ENCODE results near the gene RPUSD1. TPM values are rescaled to one million over a fixed set of nuclear protein-coding genes. Genes with fewer than 3 reads are reported as not detected.

The RPUSD1 gene
- polyA plus RNA-seq, 2 of the 4 experiments (the other 2 are of a cell fraction): 10.6 to 29.3 TPM

- TF ChIP-seq HMGXB4 (CRISPR knock-in tag; IDR thresholded peaks at IDR 0.05; ENCODE audit: borderline replicate concordance) (no peak), EHF (CRISPR knock-in tag; IDR thresholded peaks at IDR 0.05) (no peak), RFX5 (IDR thresholded peaks at IDR 0.05) (no peak), TP53 (CRISPR knock-in tag; IDR thresholded peaks at IDR 0.05) (no peak), MAZ (IDR thresholded peaks at IDR 0.05; ENCODE audit: borderline replicate concordance, low read depth, low read length) (no peak), BHLHE40 (IDR thresholded peaks at IDR 0.05; ENCODE audit: low read depth, low read length) (no peak), RNF2 (IDR thresholded peaks at IDR 0.05; ENCODE audit: borderline replicate concordance, low read depth) (no peak), CTCF (IDR thresholded peaks at IDR 0.05) (no peak), FOSB (CRISPR knock-in tag; IDR thresholded peaks at IDR 0.05) (no peak)
Observed at GRCh38 chr16:760065-760464, 28.1 kb downstream of the RPUSD1 start (continued).

GRCh38 chr16:759110-759910 is 28.9 kb downstream of the RPUSD1 start:
- no peak overlapping the region for H3K4me2 ChIP-seq
- no peak overlapping the region for H3K4me3 ChIP-seq
- H3K27ac ChIP-seq: peak overlapping the region in 1 of 2 experiments; percentile 79; a peak in 2 of 6 replicates
- CTCF ChIA-PET: interaction anchor here (1.5 to 15.8 kb wide), 5 partner anchors 9 to 27 kb away, joined by 4 to 105 read pairs (median 15); partner anchors contain the start of genes CHTF18, CIAO3 and RPUSD1
- no peak for FAIRE-seq
- POLR2A ChIA-PET: no interaction called here
- H3K4me1 ChIP-seq: peaks cover 35% of the 10 kb centered on the region
- DNase-seq (ENCODE audit: low read depth in 1 of 2, low spot score in 1 of 2): no peak
- H3K9me3 ChIP-seq: no peaks in the 10 kb centered on the region
- 93% methylated on average over 34 of the region's 34 CpGs for WGBS (ENCODE audit: missing lambda C conversion rate)
- no peak for ATAC-seq
- TF ChIP-seq ELK1 (IDR thresholded peaks at IDR 0.05; ENCODE audit: low read depth, low read length) (no peak), USF2 (IDR thresholded peaks at IDR 0.05) (no peak), MAZ (IDR thresholded peaks at IDR 0.05; ENCODE audit: borderline replicate concordance, low read depth, low read length) (no peak), ZFP36 (IDR thresholded peaks at IDR 0.05; ENCODE audit: borderline replicate concordance, partially characterized antibody) (no peak), CTCF (IDR thresholded peaks at IDR 0.05) (no peak), SMC3 (IDR thresholded peaks at IDR 0.05) (no peak), KDM5A (IDR thresholded peaks at IDR 0.05) (no peak), RCOR1 (IDR thresholded peaks at IDR 0.05; ENCODE audit: low read depth, low read length) (no peak), ZC3H11A (IDR thresholded peaks at IDR 0.05) (no peak), POLR2AphosphoS2 (conservative IDR thresholded peaks at IDR 0.05; ENCODE audit: low read length) (no peak), TP53 (CRISPR knock-in tag; IDR thresholded peaks at IDR 0.05) (no peak), CHD2 (IDR thresholded peaks at IDR 0.05; ENCODE audit: low read length, partially characterized antibody) (no peak), FOXS1 (CRISPR knock-in tag; IDR thresholded peaks at IDR 0.05) (no peak), BHLHE40 (IDR thresholded peaks at IDR 0.05; ENCODE audit: low read depth, low read length) (no peak), HDAC2 (IDR thresholded peaks at IDR 0.05) (no peak), SREBF2 (IDR thresholded peaks at IDR 0.05) (no peak), RFX5 (IDR thresholded peaks at IDR 0.05) (no peak), ESRRA (IDR thresholded peaks at IDR 0.05; ENCODE audit: borderline replicate concordance, low read length) (no peak), JUNB (IDR thresholded peaks at IDR 0.05) (no peak), MAFK (IDR thresholded peaks at IDR 0.05; ENCODE audit: partially characterized antibody) (no peak)
